ENCODE data around the gene HLF. TPM values are rescaled to one million over a fixed set of nuclear protein-coding genes. Genes with fewer than 3 reads are reported as not detected.
A peak's percentile ranks its signal among the peaks of the same experiment; 100 is the strongest.

HLF gene
- total and polyA plus RNA-seq, 2 donors (not counting 1 experiment from before 2014, with no cell fraction given), result 0.10 TPM; not detected in 1

DNA sequence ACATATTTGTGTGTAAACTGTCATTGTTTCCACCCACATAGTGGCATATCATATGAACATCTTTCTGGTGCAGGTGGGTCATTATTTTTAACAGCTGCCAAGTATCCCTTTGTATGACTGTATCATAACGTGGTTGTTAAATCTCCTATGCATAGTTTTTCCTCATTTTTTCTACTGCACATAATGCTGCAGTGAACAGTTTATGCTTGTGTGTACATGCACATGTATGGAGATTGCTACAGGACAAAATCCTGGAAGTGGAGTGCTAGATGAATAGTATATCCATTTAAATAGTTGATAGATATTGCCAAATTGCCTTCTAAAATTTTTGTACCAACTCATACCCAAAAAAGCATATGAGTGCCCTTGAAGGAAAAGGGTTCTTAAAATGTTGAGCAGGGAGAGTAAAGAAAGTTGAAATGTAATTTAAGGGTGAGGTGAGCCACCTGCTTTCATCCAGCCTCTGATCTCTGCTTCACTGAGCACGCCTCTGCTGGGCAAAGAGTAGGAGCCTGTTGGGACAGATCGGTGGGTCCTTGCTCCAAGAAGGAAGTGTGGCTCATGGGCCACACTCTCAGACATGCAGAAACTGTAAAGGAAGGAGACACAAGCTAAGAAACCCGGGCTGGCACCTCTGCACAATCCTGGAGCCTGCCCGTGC, 55.3 kb downstream of the HLF start:
- Histone ChIP-seq H3K27ac (ENCODE audit: low read length in 2 of 2) (no peak overlapping the region), H3K27me3 (replicated peaks in 1 of 4; ENCODE audit: control extremely low read depth in 1 of 4, control insufficient read depth in 3 of 4, insufficient read depth in 4 of 4, low read length in 3 of 4) (no peaks in the 10 kb centered on the region), H2AFZ (ENCODE audit: insufficient read depth, low read depth, low read length, poor library complexity, severe bottlenecking) (no peak overlapping the region), H3K4me3 (ENCODE audit: control extremely low read depth in 1 of 5, extremely low read depth in 1 of 5, insufficient read depth in 1 of 5, low read depth in 2 of 5, low read length in 4 of 5) (no peak overlapping the region), H3K9ac (ENCODE audit: low read length) (no peak overlapping the region), H3K9me3 (ENCODE audit: control extremely low read depth in 1 of 3, control insufficient read depth in 2 of 3, insufficient read depth in 1 of 3, low read length in 2 of 3) (no peaks in the 10 kb centered on the region), H3K79me2 (ENCODE audit: control insufficient read depth, insufficient read depth, low read length) (no peaks in the 10 kb centered on the region), H3K4me1 (ENCODE audit: control insufficient read depth in 2 of 2, insufficient read depth in 2 of 2, low read length in 2 of 2) (no peaks in the 10 kb centered on the region), H3K36me3 (replicated peaks in 1 of 2; ENCODE audit: control extremely low read depth in 1 of 2, control insufficient read depth in 1 of 2, extremely low read depth in 1 of 2, insufficient read depth in 2 of 2, low read length in 1 of 2) (no peaks in the 10 kb centered on the region), H3K4me2 (replicated peaks; ENCODE audit: low read depth, low read length, poor library complexity, severe bottlenecking) (no peak overlapping the region), H4K20me1 (ENCODE audit: control insufficient read depth, insufficient read depth, low read length, poor library complexity, severe bottlenecking) (no peaks in the 10 kb centered on the region)
- no peak for TF ChIP-seq EZH2 (IDR thresholded peaks at IDR 0.05; ENCODE audit: borderline replicate concordance, insufficient read depth, low read depth, low read length, poor library complexity, severe bottlenecking)
- TF ChIP-seq, protein P1, sequence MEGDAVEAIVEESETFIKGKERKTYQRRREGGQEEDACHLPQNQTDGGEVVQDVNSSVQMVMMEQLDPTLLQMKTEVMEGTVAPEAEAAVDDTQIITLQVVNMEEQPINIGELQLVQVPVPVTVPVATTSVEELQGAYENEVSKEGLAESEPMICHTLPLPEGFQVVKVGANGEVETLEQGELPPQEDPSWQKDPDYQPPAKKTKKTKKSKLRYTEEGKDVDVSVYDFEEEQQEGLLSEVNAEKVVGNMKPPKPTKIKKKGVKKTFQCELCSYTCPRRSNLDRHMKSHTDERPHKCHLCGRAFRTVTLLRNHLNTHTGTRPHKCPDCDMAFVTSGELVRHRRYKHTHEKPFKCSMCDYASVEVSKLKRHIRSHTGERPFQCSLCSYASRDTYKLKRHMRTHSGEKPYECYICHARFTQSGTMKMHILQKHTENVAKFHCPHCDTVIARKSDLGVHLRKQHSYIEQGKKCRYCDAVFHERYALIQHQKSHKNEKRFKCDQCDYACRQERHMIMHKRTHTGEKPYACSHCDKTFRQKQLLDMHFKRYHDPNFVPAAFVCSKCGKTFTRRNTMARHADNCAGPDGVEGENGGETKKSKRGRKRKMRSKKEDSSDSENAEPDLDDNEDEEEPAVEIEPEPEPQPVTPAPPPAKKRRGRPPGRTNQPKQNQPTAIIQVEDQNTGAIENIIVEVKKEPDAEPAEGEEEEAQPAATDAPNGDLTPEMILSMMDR (IDR thresholded peaks at IDR 0.05), result no peak
- peak overlapping the region; percentile 16 for H3K27ac Mint-ChIP-seq
- ChIA-PET POLR2A (no interaction called here), CTCF (interaction anchor here (0.6 kb wide), 1 partner anchor 126 kb away, joined by 3 read pairs; no protein-coding TSS in a partner anchor)
- no peaks in the 10 kb centered on the region for H3K4me1 Mint-ChIP-seq
- H3K9me3 Mint-ChIP-seq (ENCODE audit: insufficient read depth), result no peaks in the 10 kb centered on the region
- DNase-seq (no peak), ATAC-seq (ENCODE audit: low read depth) (no peak)
- H3K27me3 Mint-ChIP-seq, result peaks cover 11% of the 10 kb centered on the region
- intact Hi-C loops (cut with micrococcal nuclease), result no loop called here
- H3K4me3 Mint-ChIP-seq, result no peak overlapping the region
- 89% methylated on average over 4 of the region's 5 CpGs for WGBS (ENCODE audit: insufficient coverage)

DNA sequence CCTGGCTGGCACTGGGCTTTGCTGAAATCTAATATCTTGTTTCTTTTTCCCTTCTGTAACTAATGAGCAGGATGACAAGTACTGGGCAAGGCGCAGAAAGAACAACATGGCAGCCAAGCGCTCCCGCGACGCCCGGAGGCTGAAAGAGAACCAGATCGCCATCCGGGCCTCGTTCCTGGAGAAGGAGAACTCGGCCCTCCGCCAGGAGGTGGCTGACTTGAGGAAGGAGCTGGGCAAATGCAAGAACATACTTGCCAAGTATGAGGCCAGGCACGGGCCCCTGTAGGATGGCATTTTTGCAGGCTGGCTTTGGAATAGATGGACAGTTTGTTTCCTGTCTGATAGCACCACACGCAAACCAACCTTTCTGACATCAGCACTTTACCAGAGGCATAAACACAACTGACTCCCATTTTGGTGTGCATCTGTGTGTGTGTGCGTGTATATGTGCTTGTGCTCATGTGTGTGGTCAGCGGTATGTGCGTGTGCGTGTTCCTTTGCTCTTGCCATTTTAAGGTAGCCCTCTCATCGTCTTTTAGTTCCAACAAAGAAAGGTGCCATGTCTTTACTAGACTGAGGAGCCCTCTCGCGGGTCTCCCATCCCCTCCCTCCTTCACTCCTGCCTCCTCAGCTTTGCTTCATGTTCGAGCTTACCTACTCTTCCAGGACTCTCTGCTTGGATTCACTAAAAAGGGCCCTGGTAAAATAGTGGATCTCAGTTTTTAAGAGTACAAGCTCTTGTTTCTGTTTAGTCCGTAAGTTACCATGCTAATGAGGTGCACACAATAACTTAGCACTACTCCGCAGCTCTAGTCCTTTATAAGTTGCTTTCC, 56.0 kb downstream of the HLF start:
- Histone ChIP-seq H3K9ac (ENCODE audit: low read length) (no peak overlapping the region), H3K4me3 (ENCODE audit: control extremely low read depth in 1 of 5, extremely low read depth in 1 of 5, insufficient read depth in 1 of 5, low read depth in 2 of 5, low read length in 4 of 5) (no peak overlapping the region), H3K9me3 (ENCODE audit: control extremely low read depth in 1 of 3, control insufficient read depth in 2 of 3, insufficient read depth in 1 of 3, low read length in 2 of 3) (no peaks in the 10 kb centered on the region), H3K27me3 (replicated peaks in 1 of 4; ENCODE audit: control extremely low read depth in 1 of 4, control insufficient read depth in 3 of 4, insufficient read depth in 4 of 4, low read length in 3 of 4) (peaks cover 0 to 1% (median 0%) of the 10 kb centered on the region in 4 experiments), H2AFZ (ENCODE audit: insufficient read depth, low read depth, low read length, poor library complexity, severe bottlenecking) (no peak overlapping the region), H3K4me1 (ENCODE audit: control insufficient read depth in 2 of 2, insufficient read depth in 2 of 2, low read length in 2 of 2) (no peaks in the 10 kb centered on the region), H3K27ac (ENCODE audit: low read length in 2 of 2) (no peak overlapping the region), H4K20me1 (ENCODE audit: control insufficient read depth, insufficient read depth, low read length, poor library complexity, severe bottlenecking) (no peaks in the 10 kb centered on the region), H3K36me3 (replicated peaks in 1 of 2; ENCODE audit: control extremely low read depth in 1 of 2, control insufficient read depth in 1 of 2, extremely low read depth in 1 of 2, insufficient read depth in 2 of 2, low read length in 1 of 2) (no peaks in the 10 kb centered on the region), H3K4me2 (replicated peaks; ENCODE audit: low read depth, low read length, poor library complexity, severe bottlenecking) (no peak overlapping the region), H3K79me2 (ENCODE audit: control insufficient read depth, insufficient read depth, low read length) (no peaks in the 10 kb centered on the region)
- TF ChIP-seq, protein P1 (IDR thresholded peaks at IDR 0.05), result no peak
- no peak for TF ChIP-seq EZH2 (IDR thresholded peaks at IDR 0.05; ENCODE audit: borderline replicate concordance, insufficient read depth, low read depth, low read length, poor library complexity, severe bottlenecking)
- Mint-ChIP-seq H3K27ac (peak overlapping the region; percentile 16), H3K4me1 (no peaks in the 10 kb centered on the region), H3K9me3 (ENCODE audit: insufficient read depth) (no peaks in the 10 kb centered on the region), H3K4me3 (no peak overlapping the region), H3K27me3 (peaks cover 10% of the 10 kb centered on the region)
- WGBS (ENCODE audit: insufficient coverage), result 95% methylated on average over 13 of the region's 23 CpGs
- ATAC-seq (ENCODE audit: low read depth) (no peak), DNase-seq (no peak)
- CTCF ChIA-PET, result interaction anchor here (1.0 kb wide), 1 partner anchor 161 kb away, joined by 3 read pairs; no protein-coding TSS in a partner anchor
- intact Hi-C loops (cut with micrococcal nuclease), result no loop called here
- POLR2A ChIA-PET, result no interaction called here
